ENCODE data around the gene TIRAP.
"Not testable (repeated sequence)": the region's sequence is repeated elsewhere in the genome, so short reads cannot be mapped to it uniquely, and the experiment has no call there.

TIRAP gene

GRCh38 chr11:126282736-126283591 lies at the start of gene TIRAP:
Gene TIRAP (plus strand): TSS chr11:126283093. CDS start chr11:126290895, 7,802 bp downstream.
- WGBS (ENCODE audit: insufficient coverage, insufficient read length) = no CpG with 5 or more reads among the region's 82 CpGs
- Histone ChIP-seq H3K4me3 (ENCODE audit: low read length) (peak within 1 kb of the TSS; percentile 81), H3K9me3 (ENCODE audit: control insufficient read depth, insufficient read depth, low read length) (no peaks in the 10 kb centered on the region), H3K27me3 (ENCODE audit: control insufficient read depth, insufficient read depth, low read length) (no peaks in the 10 kb centered on the region), H3K27ac (ENCODE audit: low read length) (no peak within 1 kb of the TSS), H3K4me1 (ENCODE audit: control insufficient read depth, insufficient read depth, low read length) (peaks cover 3% of the 10 kb centered on the region; the same call in 1 of the 2 replicates), H3K36me3 (ENCODE audit: control insufficient read depth, insufficient read depth, low read length) (no peaks in the 10 kb centered on the region)
- no peak for DNase-seq (ENCODE audit: low read depth, low spot score)

GRCh38 chr11:126233391-126233790 lies 49.5 kb upstream of the TIRAP start:
- Histone ChIP-seq H3K27ac (ENCODE audit: low read length) (no peak overlapping the region), H3K9me3 (ENCODE audit: control insufficient read depth, insufficient read depth, low read length) (no peaks in the 10 kb centered on the region), H3K4me3 (ENCODE audit: low read length) (no peak overlapping the region), H3K27me3 (ENCODE audit: control insufficient read depth, insufficient read depth, low read length) (no peaks in the 10 kb centered on the region), H3K36me3 (ENCODE audit: control insufficient read depth, insufficient read depth, low read length) (no peaks in the 10 kb centered on the region; the same call in 1 of the 2 replicates), H3K4me1 (ENCODE audit: control insufficient read depth, insufficient read depth, low read length) (no peaks in the 10 kb centered on the region)
- no peak for DNase-seq (ENCODE audit: low read depth, low spot score)
- no CpG with 5 or more reads among the region's 4 CpGs for WGBS (ENCODE audit: insufficient coverage, insufficient read length)

GRCh38 chr11:126246636-126247035 lies 36.3 kb upstream of the TIRAP start:
- H3K27ac ChIP-seq (ENCODE audit: low read length) = no peak overlapping the region
- H3K4me1 ChIP-seq (ENCODE audit: control insufficient read depth, insufficient read depth, low read length) = no peaks in the 10 kb centered on the region
- H3K4me3 ChIP-seq (ENCODE audit: low read length) = no peak overlapping the region
- no CpG with 5 or more reads among the region's 2 CpGs for WGBS (ENCODE audit: insufficient coverage, insufficient read length)
- no peaks in the 10 kb centered on the region for H3K9me3 ChIP-seq (ENCODE audit: control insufficient read depth, insufficient read depth, low read length)
- no peaks in the 10 kb centered on the region for H3K27me3 ChIP-seq (ENCODE audit: control insufficient read depth, insufficient read depth, low read length)
- H3K36me3 ChIP-seq (ENCODE audit: control insufficient read depth, insufficient read depth, low read length) = peaks cover 2% of the 10 kb centered on the region; the same call in 1 of the 2 replicates
- no peak for DNase-seq (ENCODE audit: low read depth, low spot score)

GRCh38 chr11:126253265-126253664 lies 29.6 kb upstream of the TIRAP start:
- Histone ChIP-seq H3K36me3 (ENCODE audit: control insufficient read depth, insufficient read depth, low read length) (peaks cover 14% of the 10 kb centered on the region; the same call in 1 of the 2 replicates), H3K27me3 (ENCODE audit: control insufficient read depth, insufficient read depth, low read length) (no peaks in the 10 kb centered on the region), H3K4me1 (ENCODE audit: control insufficient read depth, insufficient read depth, low read length) (no peaks in the 10 kb centered on the region), H3K4me3 (ENCODE audit: low read length) (no peak overlapping the region), H3K27ac (ENCODE audit: low read length) (no peak overlapping the region), H3K9me3 (ENCODE audit: control insufficient read depth, insufficient read depth, low read length) (no peaks in the 10 kb centered on the region)
- no CpG with 5 or more reads among the region's 4 CpGs for WGBS (ENCODE audit: insufficient coverage, insufficient read length)
- no peak for DNase-seq (ENCODE audit: low read depth, low spot score)

GRCh38 chr11:126254819-126255218 lies 28.1 kb upstream of the TIRAP start:
- Histone ChIP-seq H3K27ac (ENCODE audit: low read length) (no peak overlapping the region), H3K4me1 (ENCODE audit: control insufficient read depth, insufficient read depth, low read length) (no peaks in the 10 kb centered on the region), H3K9me3 (ENCODE audit: control insufficient read depth, insufficient read depth, low read length) (no peaks in the 10 kb centered on the region), H3K27me3 (ENCODE audit: control insufficient read depth, insufficient read depth, low read length) (no peaks in the 10 kb centered on the region), H3K36me3 (ENCODE audit: control insufficient read depth, insufficient read depth, low read length) (peaks cover 14% of the 10 kb centered on the region; the same call in 1 of the 2 replicates), H3K4me3 (ENCODE audit: low read length) (no peak overlapping the region)
- no peak for DNase-seq (ENCODE audit: low read depth, low spot score)
- no CpG with 5 or more reads among the region's 1 CpG for WGBS (ENCODE audit: insufficient coverage, insufficient read length)

GRCh38 chr11:126255507-126255906 lies 27.4 kb upstream of the TIRAP start:
- H3K27me3 ChIP-seq (ENCODE audit: control insufficient read depth, insufficient read depth, low read length); DNase-seq (ENCODE audit: low read depth, low spot score); H3K4me3 ChIP-seq (ENCODE audit: low read length); H3K4me1 ChIP-seq (ENCODE audit: control insufficient read depth, insufficient read depth, low read length); H3K9me3 ChIP-seq (ENCODE audit: control insufficient read depth, insufficient read depth, low read length); H3K27ac ChIP-seq (ENCODE audit: low read length): not testable (repeated sequence)
- WGBS (ENCODE audit: insufficient coverage, insufficient read length) = no CpG with 5 or more reads among the region's 5 CpGs
- H3K36me3 ChIP-seq (ENCODE audit: control insufficient read depth, insufficient read depth, low read length) = peaks cover 14% of the 10 kb centered on the region; the same call in 1 of the 2 replicates

GRCh38 chr11:126256216-126256615 lies 26.7 kb upstream of the TIRAP start:
- Histone ChIP-seq H3K27ac (ENCODE audit: low read length) (no peak overlapping the region), H3K36me3 (ENCODE audit: control insufficient read depth, insufficient read depth, low read length) (peaks cover 14% of the 10 kb centered on the region; the same call in 1 of the 2 replicates), H3K4me1 (ENCODE audit: control insufficient read depth, insufficient read depth, low read length) (no peaks in the 10 kb centered on the region), H3K4me3 (ENCODE audit: low read length) (no peak overlapping the region), H3K9me3 (ENCODE audit: control insufficient read depth, insufficient read depth, low read length) (no peaks in the 10 kb centered on the region), H3K27me3 (ENCODE audit: control insufficient read depth, insufficient read depth, low read length) (no peaks in the 10 kb centered on the region)
- WGBS (ENCODE audit: insufficient coverage, insufficient read length) = no CpG with 5 or more reads among the region's 4 CpGs
- no peak for DNase-seq (ENCODE audit: low read depth, low spot score)

- Histone ChIP-seq H3K4me1 (ENCODE audit: control insufficient read depth, insufficient read depth, low read length) (no peaks in the 10 kb centered on the region), H3K9me3 (ENCODE audit: control insufficient read depth, insufficient read depth, low read length) (no peaks in the 10 kb centered on the region), H3K27me3 (ENCODE audit: control insufficient read depth, insufficient read depth, low read length) (no peaks in the 10 kb centered on the region), H3K27ac (ENCODE audit: low read length) (no peak overlapping the region), H3K36me3 (ENCODE audit: control insufficient read depth, insufficient read depth, low read length) (peaks cover 16% of the 10 kb centered on the region; the same call in 1 of the 2 replicates), H3K4me3 (ENCODE audit: low read length) (no peak overlapping the region)
- no CpG with 5 or more reads among the region's 2 CpGs for WGBS (ENCODE audit: insufficient coverage, insufficient read length)
- DNase-seq (ENCODE audit: low read depth, low spot score) = no peak
Observed at GRCh38 chr11:126257144-126257543, 25.7 kb upstream of the TIRAP start.

- no peaks in the 10 kb centered on the region for H3K9me3 ChIP-seq (ENCODE audit: control insufficient read depth, insufficient read depth, low read length)
- no peaks in the 10 kb centered on the region for H3K4me1 ChIP-seq (ENCODE audit: control insufficient read depth, insufficient read depth, low read length)
- no CpG with 5 or more reads among the region's 2 CpGs for WGBS (ENCODE audit: insufficient coverage, insufficient read length)
- no peak overlapping the region for H3K4me3 ChIP-seq (ENCODE audit: low read length)
- H3K27ac ChIP-seq (ENCODE audit: low read length) = no peak overlapping the region
- peaks cover 19% of the 10 kb centered on the region; the same call in 1 of the 2 replicates for H3K36me3 ChIP-seq (ENCODE audit: control insufficient read depth, insufficient read depth, low read length)
- H3K27me3 ChIP-seq (ENCODE audit: control insufficient read depth, insufficient read depth, low read length) = no peaks in the 10 kb centered on the region
- DNase-seq (ENCODE audit: low read depth, low spot score) = no peak
Observed at GRCh38 chr11:126257764-126258163, 25.1 kb upstream of the TIRAP start.

GRCh38 chr11:126262216-126262615 lies 20.7 kb upstream of the TIRAP start:
- no CpG with 5 or more reads among the region's 6 CpGs for WGBS (ENCODE audit: insufficient coverage, insufficient read length)
- Histone ChIP-seq H3K27me3 (ENCODE audit: control insufficient read depth, insufficient read depth, low read length) (no peaks in the 10 kb centered on the region), H3K4me1 (ENCODE audit: control insufficient read depth, insufficient read depth, low read length) (no peaks in the 10 kb centered on the region), H3K27ac (ENCODE audit: low read length) (no peak overlapping the region), H3K36me3 (ENCODE audit: control insufficient read depth, insufficient read depth, low read length) (peaks cover 41% of the 10 kb centered on the region; the same call in 1 of the 2 replicates), H3K9me3 (ENCODE audit: control insufficient read depth, insufficient read depth, low read length) (no peaks in the 10 kb centered on the region), H3K4me3 (ENCODE audit: low read length) (no peak overlapping the region)
- DNase-seq (ENCODE audit: low read depth, low spot score) = no peak

Data from iPS DF 6.9 (cell line).